SK-N-SH (cell line): ENCODE measurements around the gene COX10. TPM values are rescaled to one million over a fixed set of nuclear protein-coding genes. Genes with fewer than 3 reads are reported as not detected.

Experiments
- CTCF ChIA-PET: fragments of 300-600, 350-600 bp; formaldehyde crosslinking; extraction: SDS; loops from one replicate; lab custom pipeline; 2021; lab: Yijun Ruan, JAX
- POLR2A ChIA-PET: fragments of 350-600 bp; sonication (Branson Sonifier 250); formaldehyde crosslinking; extraction: SDS; loops from one replicate; lab custom pipeline; 2020; ENCODE audit warnings: antibody characterized with exemption, inconsistent platforms; lab: Yijun Ruan, JAX
- DNase-seq: peaks from one replicate; pipeline ENCODE4 v3.0.0; 2012
- H2AFZ ChIP-seq: fragments of 200-600 bp; sonication (generic); 2 replicates; pipeline ENCODE4 v1.8.1; 2016; ENCODE audit warnings: antibody characterized with exemption, mild to moderate bottlenecking, low read depth
- H3F3A ChIP-seq: fragments of 200-600 bp; sonication (generic); replicated peaks from 2 replicates; pipeline ENCODE3; 2016; ENCODE audit warnings: antibody characterized with exemption, mild to moderate bottlenecking; ENCODE audit not compliant: insufficient read depth
- H3K27ac ChIP-seq, 2 experiments: fragments of 200-500 bp in 1 of 2; fragments of 200-600 bp in 1 of 2; sonication (Bioruptor generic) in 1 of 2; sonication (generic), shearing (Covaris generic) in 1 of 2; 2 replicates each; pipeline versions ENCODE4 v1.5.1 to v1.6.1; 2014 to 2016; ENCODE audit warnings: low read depth in 2 of 2, inconsistent platforms in 1 of 2, low read length in 1 of 2, mild to moderate bottlenecking in 1 of 2, mixed read lengths in 1 of 2
- H3K27me3 ChIP-seq: fragments of 200-600 bp; sonication (generic), shearing (Covaris generic); 2 replicates; pipeline ENCODE4 v1.6.1; 2016; ENCODE audit warnings: mixed run types; ENCODE audit not compliant: insufficient read depth
- H3K36me3 ChIP-seq, 2 experiments: fragments of 200-500 bp in 1 of 2; fragments of 200-600 bp in 1 of 2; sonication (Bioruptor generic) in 1 of 2; sonication (generic) in 1 of 2; replicated peaks in 1 of 2; 2 replicates each; pipeline versions ENCODE3 to v1.5.1; 2014 to 2016; ENCODE audit warnings: low read length in 1 of 2, mild to moderate bottlenecking in 1 of 2; ENCODE audit not compliant: insufficient read depth in 2 of 2, control insufficient read depth in 1 of 2
- H3K4me1 ChIP-seq, 2 experiments: fragments of 200-500 bp in 1 of 2; fragments of 200-600 bp in 1 of 2; sonication (Bioruptor generic) in 1 of 2; sonication (generic), shearing (Covaris generic) in 1 of 2; 2 replicates each; pipeline versions ENCODE4 v1.5.1 to v1.6.1; 2014 to 2016; ENCODE audit warnings: low read depth in 1 of 2, low read length in 1 of 2, mixed run types in 1 of 2; ENCODE audit not compliant: insufficient read depth in 2 of 2, control insufficient read depth in 1 of 2
- H3K4me2 ChIP-seq: fragments of 200-600 bp; sonication (generic), shearing (Covaris generic); 2 replicates; pipeline ENCODE4 v1.6.1; 2017; ENCODE audit warnings: mixed run types
- H3K4me3 ChIP-seq, 2 experiments: fragments of 200-500 bp in 1 of 2; fragments of 200-600 bp in 1 of 2; sonication (Bioruptor generic) in 1 of 2; sonication (generic), shearing (Covaris generic) in 1 of 2; 2 replicates each; pipeline versions ENCODE4 v1.5.1 to v1.8.1; 2014 to 2016; ENCODE audit warnings: low read depth in 2 of 2, inconsistent platforms in 1 of 2, low read length in 1 of 2, mild to moderate bottlenecking in 1 of 2, mixed read lengths in 1 of 2, moderate library complexity in 1 of 2
- H3K79me2 ChIP-seq: fragments of 200-600 bp; sonication (generic); 2 replicates; pipeline ENCODE4 v1.8.1; 2017; ENCODE audit warnings: mild to moderate bottlenecking; ENCODE audit not compliant: insufficient read depth
- H3K9ac ChIP-seq: fragments of 200-600 bp; sonication (generic); 2 replicates; pipeline ENCODE4 v1.6.1; 2017; ENCODE audit warnings: mixed run types
- H3K9me2 ChIP-seq: fragments of 200-600 bp; sonication (generic); 2 replicates; pipeline ENCODE4 v1.6.1; 2017; ENCODE audit warnings: mixed run types
- H3K9me3 ChIP-seq: fragments of 200-600 bp; sonication (generic); 2 replicates; pipeline ENCODE4 v1.6.1; 2017; ENCODE audit warnings: mixed run types, mild to moderate bottlenecking, moderate library complexity
- H4K20me1 ChIP-seq: fragments of 200-600 bp; sonication (generic); 2 replicates; pipeline ENCODE4 v1.6.1; 2017; ENCODE audit warnings: mild to moderate bottlenecking, mixed run types; ENCODE audit not compliant: insufficient read depth
- FOXJ3 ChIP-seq: sonication (generic); formaldehyde crosslinking; IDR thresholded peaks from 2 replicates; pipeline ENCODE4 v1.5.1; 2020; ENCODE audit warnings: mild to moderate bottlenecking, missing genetic modification reagents
- GATA2 ChIP-seq: sonication (generic); formaldehyde crosslinking; IDR thresholded peaks from 2 replicates; pipeline ENCODE4 v1.5.0; 2020; ENCODE audit warnings: mild to moderate bottlenecking, missing genetic modification reagents
- NRF1 ChIP-seq: IDR thresholded peaks from 2 replicates; pipeline ENCODE4 v1.6.1; 2012; ENCODE audit warnings: low read depth, mild to moderate bottlenecking, low read length
- RAD21 ChIP-seq: IDR thresholded peaks from 2 replicates; pipeline ENCODE4 v1.6.1; 2012; ENCODE audit warnings: mild to moderate bottlenecking, low read length
- RXRA ChIP-seq: IDR thresholded peaks from 2 replicates; pipeline ENCODE4 v1.4.0; 2012; ENCODE audit warnings: low read depth, mild to moderate bottlenecking, borderline replicate concordance
- SMC3 ChIP-seq: IDR thresholded peaks from 2 replicates; pipeline ENCODE4 v1.6.1; 2012; ENCODE audit warnings: low read depth, low read length, improper control_type of control experiment
- TAF1 ChIP-seq: IDR thresholded peaks from 2 replicates; pipeline ENCODE4 v1.6.1; 2012; ENCODE audit warnings: low read depth, mild to moderate bottlenecking, low read length, moderate library complexity, borderline replicate concordance
- TCF12 ChIP-seq: IDR thresholded peaks from 2 replicates; pipeline ENCODE4 v1.4.0; 2012
- TEAD4 ChIP-seq: IDR thresholded peaks from 2 replicates; pipeline ENCODE4 v1.4.0; 2012; ENCODE audit warnings: mild to moderate bottlenecking, borderline replicate concordance; ENCODE audit not compliant: insufficient read depth
- WGBS: methylation state at CpG from one replicate; pipeline ENCODE4 v1.1.6; 2017; ENCODE audit warnings: low lambda C conversion rate; 5-methylcytosine and 5-hydroxymethylcytosine counted together
- polyA plus RNA-seq, 3 experiments: library from polyadenylated mRNA; depleted of rRNA; stranded (reverse); fragments of >200 nt; gene quantifications; 2 replicates each; pipeline ENCODE4 v1.2.3, GENCODE V29; 2012
- TF ChIP-seq, protein P1 (sequence below): fragments of 150-350 bp; IDR thresholded peaks from 2 replicates; pipeline ENCODE4 v1.6.1; 2017; ENCODE audit warnings: antibody characterized with exemption, low read length, low read depth, borderline replicate concordance
- TF ChIP-seq, protein P2 (sequence below): fragments of 200-600 bp; sonication (generic); IDR thresholded peaks from 2 replicates; pipeline ENCODE4 v1.6.1; 2017; ENCODE audit warnings: antibody characterized with exemption, mild to moderate bottlenecking, moderate library complexity
- TF ChIP-seq, protein P3 (sequence below): IDR thresholded peaks from 2 replicates; pipeline ENCODE4; 2012

The COX10 gene
- polyA plus RNA-seq, 1 of the 3 experiments (the other 2 are of a cell fraction) = 8.7 TPM

DNA sequence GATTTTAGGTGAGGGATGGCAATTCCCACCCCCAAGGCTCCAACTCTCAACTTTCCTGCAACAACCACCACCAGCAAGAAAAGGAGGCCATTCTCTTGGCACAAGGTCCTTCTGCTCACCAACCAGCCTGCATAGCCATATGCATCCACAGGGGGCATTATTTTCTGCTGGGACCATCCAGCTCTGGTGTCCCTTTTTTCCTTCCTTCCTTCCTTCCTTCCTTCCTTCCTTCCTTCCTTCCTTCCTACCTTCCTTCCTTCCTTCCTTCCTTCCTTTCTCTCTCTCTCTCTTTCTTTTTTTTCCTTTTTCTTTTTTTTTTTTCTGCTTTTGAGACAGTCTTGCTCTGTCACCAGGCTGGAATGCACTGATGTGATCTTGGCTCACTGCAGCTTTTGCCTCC is 21.1 kb upstream of the COX10 start:
- Histone ChIP-seq H3K4me2 (no peak overlapping the region), H2AFZ (no peak overlapping the region), H3K27ac (no peak overlapping the region), H3K9ac (no peak overlapping the region), H3F3A (peaks cover 7% of the 10 kb centered on the region), H3K9me3 (no peaks in the 10 kb centered on the region), H3K36me3 (peaks cover 2 to 3% of the 10 kb centered on the region in 2 experiments), H3K4me1 (peaks cover 0 to 4% of the 10 kb centered on the region in 2 experiments; a peak in 2 of 4 replicates), H3K9me2 (no peaks in the 10 kb centered on the region), H3K4me3 (no peak overlapping the region), H3K79me2 (peaks cover 15% of the 10 kb centered on the region; the same call in 1 of the 2 replicates), H4K20me1 (no peaks in the 10 kb centered on the region), H3K27me3 (no peaks in the 10 kb centered on the region)
- POLR2A ChIA-PET = no interaction called here
- TF ChIP-seq, protein P1, sequence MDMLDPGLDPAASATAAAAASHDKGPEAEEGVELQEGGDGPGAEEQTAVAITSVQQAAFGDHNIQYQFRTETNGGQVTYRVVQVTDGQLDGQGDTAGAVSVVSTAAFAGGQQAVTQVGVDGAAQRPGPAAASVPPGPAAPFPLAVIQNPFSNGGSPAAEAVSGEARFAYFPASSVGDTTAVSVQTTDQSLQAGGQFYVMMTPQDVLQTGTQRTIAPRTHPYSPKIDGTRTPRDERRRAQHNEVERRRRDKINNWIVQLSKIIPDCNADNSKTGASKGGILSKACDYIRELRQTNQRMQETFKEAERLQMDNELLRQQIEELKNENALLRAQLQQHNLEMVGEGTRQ = no peak
- TF ChIP-seq, protein P2, sequence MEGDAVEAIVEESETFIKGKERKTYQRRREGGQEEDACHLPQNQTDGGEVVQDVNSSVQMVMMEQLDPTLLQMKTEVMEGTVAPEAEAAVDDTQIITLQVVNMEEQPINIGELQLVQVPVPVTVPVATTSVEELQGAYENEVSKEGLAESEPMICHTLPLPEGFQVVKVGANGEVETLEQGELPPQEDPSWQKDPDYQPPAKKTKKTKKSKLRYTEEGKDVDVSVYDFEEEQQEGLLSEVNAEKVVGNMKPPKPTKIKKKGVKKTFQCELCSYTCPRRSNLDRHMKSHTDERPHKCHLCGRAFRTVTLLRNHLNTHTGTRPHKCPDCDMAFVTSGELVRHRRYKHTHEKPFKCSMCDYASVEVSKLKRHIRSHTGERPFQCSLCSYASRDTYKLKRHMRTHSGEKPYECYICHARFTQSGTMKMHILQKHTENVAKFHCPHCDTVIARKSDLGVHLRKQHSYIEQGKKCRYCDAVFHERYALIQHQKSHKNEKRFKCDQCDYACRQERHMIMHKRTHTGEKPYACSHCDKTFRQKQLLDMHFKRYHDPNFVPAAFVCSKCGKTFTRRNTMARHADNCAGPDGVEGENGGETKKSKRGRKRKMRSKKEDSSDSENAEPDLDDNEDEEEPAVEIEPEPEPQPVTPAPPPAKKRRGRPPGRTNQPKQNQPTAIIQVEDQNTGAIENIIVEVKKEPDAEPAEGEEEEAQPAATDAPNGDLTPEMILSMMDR = peak; percentile 44
- peak; percentile 33 for DNase-seq
- CTCF ChIA-PET = interaction anchor here (0.6 to 1.1 kb wide), 2 partner anchors 10 to 838 kb away, joined by 3 read pairs; no protein-coding TSS in a partner anchor

DNA sequence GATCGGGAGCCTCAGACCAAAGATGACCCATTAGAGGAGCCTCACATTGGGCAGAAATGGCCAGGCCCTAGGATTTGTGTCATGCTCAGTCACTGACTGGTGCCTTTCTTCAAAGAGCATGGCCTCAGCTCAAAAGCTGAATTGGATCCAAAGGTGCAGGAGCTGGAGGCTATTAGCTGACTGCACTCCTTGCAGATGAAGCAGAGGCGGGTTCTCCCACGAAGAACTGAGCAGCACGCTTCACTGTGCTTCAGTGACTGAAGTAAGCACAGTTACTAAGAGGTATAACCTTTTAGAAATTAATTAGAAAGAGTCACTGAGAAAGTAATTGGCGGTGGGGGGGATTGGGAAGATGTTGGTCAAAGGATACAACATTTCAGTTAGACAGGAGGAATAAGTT is 18.7 kb upstream of the COX10 start:
- no peaks in the 10 kb centered on the region for H3K9me2 ChIP-seq
- 100% methylated on average over 5 of the region's 5 CpGs for WGBS
- H3K4me1 ChIP-seq = peaks cover 0 to 4% of the 10 kb centered on the region in 2 experiments; a peak in 2 of 4 replicates
- no peak overlapping the region for H3K4me3 ChIP-seq
- CTCF ChIA-PET = no interaction called here
- H3K27ac ChIP-seq = no peak overlapping the region
- H3K36me3 ChIP-seq = no peaks in the 10 kb centered on the region
- POLR2A ChIA-PET = no interaction called here
- no peaks in the 10 kb centered on the region for H3K27me3 ChIP-seq
- H3K9ac ChIP-seq = no peak overlapping the region
- DNase-seq = no peak
- TF ChIP-seq RAD21 (no peak), TAF1 (no peak), RXRA (no peak), FOXJ3 (CRISPR knock-in tag) (no peak), TEAD4 (no peak), TCF12 (no peak)
- no peaks in the 10 kb centered on the region for H4K20me1 ChIP-seq
- H2AFZ ChIP-seq = no peak overlapping the region
- no peak overlapping the region for H3K4me2 ChIP-seq
- H3F3A ChIP-seq = peaks cover 4% of the 10 kb centered on the region
- no peaks in the 10 kb centered on the region for H3K9me3 ChIP-seq
- peaks cover 19% of the 10 kb centered on the region for H3K79me2 ChIP-seq

DNA sequence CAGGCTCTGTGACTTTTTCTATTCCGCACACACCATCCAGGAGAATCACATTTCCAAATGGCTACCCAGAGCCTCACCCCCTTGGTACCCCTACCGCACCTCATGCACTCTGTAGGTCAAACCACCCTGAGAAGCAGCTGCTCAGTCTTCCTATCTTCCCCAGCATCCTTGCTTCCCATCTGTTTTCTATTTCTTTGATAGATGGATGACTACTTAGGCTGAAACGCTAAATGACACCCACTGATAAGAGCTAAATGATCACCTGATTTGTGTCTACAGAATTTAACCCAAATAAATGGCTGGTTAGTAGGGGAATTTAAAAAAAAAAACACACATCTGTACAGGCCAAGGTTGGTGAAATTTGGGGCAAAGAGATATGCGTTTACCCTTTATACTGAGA is 17.6 kb upstream of the COX10 start:
- WGBS = 89% methylated on average over 4 of the region's 4 CpGs
- H3K36me3 ChIP-seq = peaks cover 0 to 3% of the 10 kb centered on the region in 2 experiments
- no peaks in the 10 kb centered on the region for H3K27me3 ChIP-seq
- no peak overlapping the region for H2AFZ ChIP-seq
- no peak overlapping the region for H3K27ac ChIP-seq
- peak; percentile 21 for DNase-seq
- H4K20me1 ChIP-seq = no peaks in the 10 kb centered on the region
- peaks cover 0 to 4% of the 10 kb centered on the region in 2 experiments; a peak in 2 of 4 replicates for H3K4me1 ChIP-seq
- H3F3A ChIP-seq = peaks cover 4% of the 10 kb centered on the region
- POLR2A ChIA-PET = no interaction called here
- H3K9me2 ChIP-seq = no peaks in the 10 kb centered on the region
- H3K4me3 ChIP-seq = no peak overlapping the region
- H3K9me3 ChIP-seq = no peaks in the 10 kb centered on the region
- TF ChIP-seq TCF12 = peak; percentile 64; the same call in 1 of the 2 replicates
- peak; percentile 52; the same call in 1 of the 2 replicates for TF ChIP-seq GATA2 (CRISPR knock-in tag)
- TF ChIP-seq NRF1 = no peak
- TF ChIP-seq SMC3 = no peak
- TF ChIP-seq, protein P3, sequence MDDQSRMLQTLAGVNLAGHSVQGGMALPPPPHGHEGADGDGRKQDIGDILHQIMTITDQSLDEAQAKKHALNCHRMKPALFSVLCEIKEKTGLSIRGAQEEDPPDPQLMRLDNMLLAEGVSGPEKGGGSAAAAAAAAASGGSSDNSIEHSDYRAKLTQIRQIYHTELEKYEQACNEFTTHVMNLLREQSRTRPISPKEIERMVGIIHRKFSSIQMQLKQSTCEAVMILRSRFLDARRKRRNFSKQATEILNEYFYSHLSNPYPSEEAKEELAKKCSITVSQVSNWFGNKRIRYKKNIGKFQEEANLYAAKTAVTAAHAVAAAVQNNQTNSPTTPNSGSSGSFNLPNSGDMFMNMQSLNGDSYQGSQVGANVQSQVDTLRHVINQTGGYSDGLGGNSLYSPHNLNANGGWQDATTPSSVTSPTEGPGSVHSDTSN = peak; percentile 48; the same call in 1 of the 2 replicates
- TF ChIP-seq, all 33 proteins: peak for 3
- Histone ChIP-seq H3K79me2 (peaks cover 19% of the 10 kb centered on the region), H3K9ac (no peak overlapping the region), H3K4me2 (no peak overlapping the region)
- CTCF ChIA-PET = interaction anchor here (0.7 to 1.1 kb wide), 2 partner anchors 47 to 875 kb away, joined by 3 read pairs; no protein-coding TSS in a partner anchor
